ENCODE data around the gene KLHDC8B.

Gene KLHDC8B

DNA sequence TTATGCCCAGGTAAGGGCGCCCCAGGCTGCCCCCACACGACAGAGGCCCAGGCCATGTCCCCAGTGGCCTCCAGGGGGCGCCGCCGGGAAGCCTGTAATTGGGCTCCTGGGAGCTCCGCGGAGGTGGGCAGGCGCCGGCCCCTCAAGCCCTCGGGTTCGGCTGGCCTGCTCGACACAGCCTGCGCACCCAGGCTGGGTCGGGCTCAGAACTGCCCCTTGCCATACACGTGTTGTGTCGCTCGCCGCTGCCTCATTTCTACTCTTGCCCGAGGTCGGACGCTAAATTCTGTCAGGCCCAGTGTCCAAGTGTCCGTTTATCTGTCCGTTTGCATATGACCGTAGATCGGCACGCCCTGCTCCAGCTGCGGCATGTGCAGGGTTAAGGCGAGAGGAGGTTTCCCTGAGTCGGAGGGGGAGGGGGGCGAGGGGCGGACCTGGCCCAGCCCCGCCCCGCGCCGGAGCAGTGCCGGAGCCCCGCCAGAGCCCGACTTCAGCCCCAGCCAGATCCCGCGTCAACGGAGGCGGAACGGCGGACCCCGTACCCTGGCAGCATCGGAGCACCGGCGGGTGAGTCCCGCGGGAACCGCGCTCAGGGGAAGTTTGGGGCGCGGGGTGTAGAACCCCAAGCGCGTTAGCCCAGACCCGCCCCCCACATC, at the start of gene KLHDC8B:
TSS of gene KLHDC8B (plus strand) at position 480 of the 656 bp plus-strand sequence. CDS start 1,172 bp downstream, outside the sequence.
- peak; percentile 69 to 83 for DNase-seq (ENCODE audit: low read depth in 2 of 2)

DNA sequence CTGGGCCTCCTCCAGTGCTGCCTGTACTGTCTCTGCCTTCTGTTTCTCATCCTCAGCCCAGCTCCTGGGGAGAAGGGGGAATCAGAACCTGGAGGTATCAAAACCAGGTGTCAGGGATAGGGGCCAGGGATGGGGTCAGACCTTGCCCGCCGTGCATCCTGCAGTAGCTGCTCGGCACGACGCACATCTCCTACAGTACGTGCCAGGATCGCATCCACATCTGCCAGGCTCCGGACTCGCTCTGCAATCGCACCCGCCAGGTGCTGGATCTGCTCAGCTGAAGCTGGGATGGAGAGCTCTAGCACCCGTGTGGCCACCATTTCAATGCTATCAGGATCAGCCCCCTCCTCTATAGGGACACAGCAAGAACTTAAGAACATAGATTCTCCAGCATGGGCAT, 49.4 kb upstream of the KLHDC8B start:
- DNase-seq (ENCODE audit: low read depth in 2 of 2): no peak

DNA sequence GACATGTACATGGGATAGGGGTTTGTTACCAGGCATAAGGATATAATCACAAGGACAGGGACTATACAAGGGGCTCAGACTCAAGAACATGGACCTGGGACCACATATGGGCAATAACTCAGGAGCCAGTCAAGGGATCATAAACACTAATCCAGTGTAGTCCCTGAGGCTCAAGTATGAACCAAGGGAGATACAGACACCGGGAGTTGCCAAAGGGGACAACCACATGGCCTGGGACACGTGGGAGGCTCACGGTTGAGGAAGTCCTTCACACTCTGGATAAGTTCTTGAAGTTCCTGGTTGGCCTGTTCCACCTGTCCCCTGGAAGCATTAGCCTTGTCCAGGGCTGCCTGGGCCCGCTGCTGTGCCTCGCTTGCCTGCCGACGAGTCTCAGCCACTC, 48.9 kb upstream of the KLHDC8B start:
- DNase-seq (ENCODE audit: low read depth in 2 of 2): no peak

DNA sequence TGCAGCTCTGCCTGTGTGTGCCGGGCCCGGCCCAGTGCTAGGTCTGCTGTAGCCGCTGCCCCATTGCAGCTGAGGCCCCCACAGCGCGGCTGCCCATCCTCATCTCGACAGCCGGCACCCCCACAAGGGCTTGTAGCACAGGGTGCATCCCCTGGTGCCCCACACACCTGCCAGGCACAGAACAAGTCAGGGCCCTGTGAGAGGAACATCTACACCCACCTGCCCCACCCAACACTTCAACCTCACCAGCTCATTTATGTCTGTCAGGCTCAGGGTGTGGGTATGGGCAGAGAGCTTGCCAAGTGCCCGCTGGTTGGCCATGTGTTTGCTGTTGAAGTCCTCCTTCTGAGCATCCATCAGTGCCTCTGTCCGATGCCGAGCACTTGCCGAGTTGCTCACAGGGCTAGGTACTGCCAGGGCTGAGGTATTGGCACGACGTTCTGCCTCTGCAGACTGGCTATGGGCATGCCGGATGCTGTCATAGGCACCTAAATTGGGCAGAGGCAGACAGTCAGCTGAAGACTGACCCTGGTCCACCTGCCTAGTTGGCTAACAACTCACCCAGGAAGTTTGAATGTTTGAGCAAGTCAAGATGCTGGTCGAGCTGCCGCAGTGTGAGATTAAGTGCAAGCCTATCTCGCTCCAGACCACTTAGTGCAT, 48.4 kb upstream of the KLHDC8B start:
- no peak for DNase-seq (ENCODE audit: low read depth in 2 of 2)

DNA sequence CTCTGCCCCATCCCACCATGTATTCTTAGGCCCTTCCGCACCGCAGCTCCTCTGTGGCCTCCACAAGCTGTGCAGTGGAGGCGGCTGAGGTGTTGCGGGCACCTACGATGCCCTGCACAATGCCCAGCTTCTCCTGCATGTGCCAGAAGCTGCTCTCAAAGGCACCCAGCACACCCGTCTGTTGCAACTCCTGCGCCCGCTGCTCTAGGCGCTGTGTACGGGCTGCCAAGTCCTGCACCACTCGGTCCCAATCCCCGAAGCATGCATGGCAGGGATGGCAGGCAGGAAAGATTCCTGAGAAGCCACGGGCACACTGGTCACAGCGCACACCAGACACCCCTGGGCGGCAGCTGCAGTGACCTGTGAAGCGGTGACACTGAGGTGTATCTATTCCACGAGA, 47.7 kb upstream of the KLHDC8B start:
- no peak for DNase-seq (ENCODE audit: low read depth in 2 of 2)

DNA sequence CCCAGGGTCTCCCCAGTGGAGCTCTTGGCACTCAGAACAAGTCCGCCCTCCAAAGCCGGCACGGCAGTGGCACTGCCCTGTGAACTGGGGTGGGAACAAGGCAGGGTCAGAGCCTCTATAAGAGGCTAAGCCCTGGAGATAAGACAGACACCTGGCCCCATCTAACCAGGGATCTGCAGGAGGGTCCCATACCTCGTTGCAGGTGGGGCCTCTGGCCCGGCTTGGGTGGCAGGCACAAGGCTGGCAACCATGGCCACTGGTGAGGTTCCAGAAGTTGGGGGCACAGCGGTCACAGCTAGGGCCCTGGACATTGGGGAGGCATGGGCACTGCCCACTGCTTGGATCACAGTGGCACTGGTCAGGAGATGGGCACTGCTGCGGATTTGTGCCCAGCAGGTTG, 47.2 kb upstream of the KLHDC8B start:
- DNase-seq (ENCODE audit: low read depth in 2 of 2): no peak

DNA sequence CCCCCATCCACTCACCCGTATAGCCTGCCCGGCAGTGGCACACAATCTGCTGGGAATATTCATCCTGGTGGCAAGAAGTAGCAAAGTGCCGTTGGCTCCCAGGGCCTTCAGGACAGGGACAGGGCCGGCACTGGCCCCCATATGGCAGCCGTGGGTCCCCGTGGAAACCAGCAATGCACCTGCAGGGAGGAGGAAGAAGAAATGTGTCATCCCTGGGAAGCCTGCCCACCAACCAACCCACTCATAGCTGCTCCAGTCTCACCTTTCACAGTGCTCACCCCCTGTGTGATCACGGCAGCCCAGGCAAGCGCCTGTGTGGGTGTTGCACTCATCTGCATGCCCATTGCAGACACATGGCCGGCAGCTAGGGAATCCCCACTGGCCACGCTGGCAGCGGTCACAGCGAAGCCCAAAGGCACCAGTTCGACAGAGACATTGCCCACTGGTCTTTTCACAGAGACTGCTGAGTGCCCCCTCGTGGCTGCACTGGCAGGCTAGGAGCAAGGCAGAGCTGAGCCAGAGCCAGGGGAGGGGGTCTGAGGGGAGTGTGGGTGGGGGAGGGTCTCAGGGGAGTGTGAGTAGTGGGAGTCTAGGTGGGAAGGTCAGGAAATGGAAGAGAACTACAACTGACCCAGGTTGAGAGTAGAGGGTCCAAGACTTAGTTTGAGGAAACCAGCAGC, 46.3 kb upstream of the KLHDC8B start:
- no peak for DNase-seq (ENCODE audit: low read depth in 2 of 2)

DNA sequence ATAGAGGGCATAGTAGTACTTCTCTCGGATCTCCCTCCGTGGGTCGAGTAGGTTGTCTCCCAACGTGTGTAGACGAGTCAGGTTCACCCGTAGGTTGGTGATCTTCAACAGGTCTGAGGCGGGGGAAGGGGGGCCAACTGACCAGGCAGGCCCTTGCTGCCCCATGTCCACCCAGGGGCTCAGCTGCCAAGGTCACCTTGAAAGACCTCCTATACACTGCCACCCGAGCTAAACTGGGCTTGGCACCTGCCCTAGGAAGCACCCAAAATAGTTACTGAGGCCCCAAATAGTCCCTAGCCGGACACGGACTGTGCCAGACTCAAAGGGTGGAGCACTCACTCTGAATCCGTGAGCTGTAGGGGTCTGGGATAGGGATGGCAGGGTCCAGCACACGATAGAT, 40.4 kb upstream of the KLHDC8B start:
- DNase-seq (ENCODE audit: low read depth in 2 of 2): no peak

DNA sequence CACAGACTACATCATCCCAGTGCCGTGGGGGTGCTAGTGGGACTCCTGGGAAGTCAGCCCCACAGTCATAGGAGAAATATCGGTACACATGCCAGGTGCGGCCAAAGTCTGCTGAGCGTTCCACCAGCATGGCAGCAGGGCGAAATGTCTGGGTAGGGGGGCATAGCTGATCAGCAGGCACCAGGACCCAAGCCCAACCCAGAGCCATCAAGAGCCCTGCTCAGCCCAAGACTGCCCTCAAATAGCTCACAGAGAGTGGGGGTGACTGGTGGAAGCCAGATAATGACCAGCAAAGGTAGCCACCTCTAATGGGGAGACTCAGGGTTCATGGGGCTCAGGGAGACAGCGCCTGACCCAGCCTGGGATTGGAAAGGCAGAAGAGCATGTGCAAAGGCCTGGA, 39.8 kb upstream of the KLHDC8B start:
- DNase-seq (ENCODE audit: low read depth in 2 of 2): no peak

DNA sequence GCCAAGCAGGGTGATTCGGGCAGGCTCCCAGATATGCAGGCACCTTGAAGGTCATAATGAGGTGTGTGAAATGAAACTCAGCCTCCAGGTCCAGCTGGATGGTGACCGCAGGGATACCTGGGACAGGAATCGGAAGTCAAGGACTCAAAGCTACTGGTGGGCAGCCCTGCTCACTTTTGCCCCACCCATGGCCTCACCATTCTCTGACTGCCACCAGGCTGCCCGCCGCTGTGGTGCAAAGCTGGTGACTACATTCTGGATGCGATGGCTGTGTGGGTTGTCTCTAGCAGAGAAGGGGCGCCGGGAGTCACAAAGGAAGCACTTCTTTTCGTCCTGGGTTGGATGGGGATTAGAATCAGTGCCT, 39.3 kb upstream of the KLHDC8B start:
- DNase-seq (ENCODE audit: low read depth in 2 of 2): no peak

DNA sequence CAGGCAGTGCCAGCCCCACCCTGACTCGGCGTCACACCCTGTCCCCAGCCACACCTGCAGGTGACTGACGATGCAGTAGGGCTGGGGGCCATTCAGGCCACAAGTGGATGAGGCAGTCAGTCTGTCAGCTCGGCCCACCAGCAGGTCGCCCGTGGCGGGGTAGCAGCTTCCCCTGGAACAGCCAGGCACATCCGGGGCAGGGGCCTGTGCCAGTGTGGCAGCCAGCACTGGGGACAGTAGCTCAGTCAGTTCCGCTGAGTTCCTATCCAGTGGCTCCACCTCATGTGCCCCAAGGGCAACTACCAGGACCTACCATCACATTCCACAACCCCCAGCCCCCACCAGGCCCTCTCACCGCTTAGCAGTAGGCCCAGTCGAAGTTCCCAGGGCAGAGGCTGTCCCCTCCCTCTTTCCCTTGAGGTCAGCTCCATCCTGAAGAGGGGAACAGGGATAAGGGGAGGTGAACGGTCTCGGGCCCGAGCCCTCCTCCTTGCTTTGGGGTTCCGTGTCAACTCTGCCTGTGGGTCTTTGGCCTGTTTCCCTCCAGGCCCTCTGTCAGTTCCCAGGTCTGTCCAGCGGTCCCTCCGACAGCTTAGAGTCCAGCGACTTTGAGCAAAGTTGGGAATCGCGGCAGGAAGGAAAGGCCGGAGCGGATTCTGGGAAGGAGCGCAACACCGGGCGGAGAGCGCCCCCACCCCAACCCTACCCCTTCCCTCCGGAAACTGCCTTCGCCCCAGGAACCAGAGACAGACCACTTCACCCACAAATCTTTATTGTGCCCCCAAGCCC, 38.8 kb upstream of the KLHDC8B start, which contains the start of gene LAMB2:
TSS of gene LAMB2 (minus strand) at position 614 of the 789 bp plus-strand sequence. CDS start at position 431, 183 bp downstream.
- DNase-seq (ENCODE audit: low read depth in 2 of 2): no peak

DNA sequence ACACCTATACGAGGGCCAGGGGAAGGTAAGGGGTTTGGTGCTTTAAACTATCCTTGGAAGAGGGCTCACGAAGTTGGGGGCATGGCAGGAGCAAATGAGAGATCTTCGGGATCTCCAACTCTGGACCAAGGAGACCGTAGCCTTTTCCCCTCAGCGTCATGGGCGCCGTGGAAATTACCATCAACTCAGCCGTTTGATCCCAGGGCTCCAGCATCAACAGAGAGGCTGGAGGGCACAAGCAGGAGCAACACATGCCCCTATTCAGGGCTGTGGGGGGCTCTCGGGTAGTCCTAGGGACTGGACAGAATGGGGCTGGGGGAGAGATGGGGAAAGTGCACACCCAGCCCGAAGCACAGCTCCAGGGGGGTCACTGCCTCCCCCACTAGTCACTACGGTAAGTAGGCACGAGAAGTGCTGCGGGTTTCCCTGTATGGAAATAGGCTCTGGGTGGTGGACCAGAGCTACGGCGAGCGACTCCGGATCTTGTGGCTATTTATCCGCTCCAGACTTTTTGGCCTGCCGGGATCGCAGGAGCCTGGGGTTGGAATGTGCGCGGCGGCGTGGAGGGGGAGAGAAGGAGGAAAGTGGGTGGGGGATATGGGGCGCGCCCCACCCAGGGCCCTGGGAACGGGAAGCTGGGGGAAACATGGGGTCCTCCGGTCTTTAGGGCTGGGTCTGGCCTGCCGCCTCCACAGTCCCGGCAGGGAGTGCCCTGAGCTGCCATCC, 38.0 kb upstream of the KLHDC8B start:
- DNase-seq (ENCODE audit: low read depth in 2 of 2): no peak

DNA sequence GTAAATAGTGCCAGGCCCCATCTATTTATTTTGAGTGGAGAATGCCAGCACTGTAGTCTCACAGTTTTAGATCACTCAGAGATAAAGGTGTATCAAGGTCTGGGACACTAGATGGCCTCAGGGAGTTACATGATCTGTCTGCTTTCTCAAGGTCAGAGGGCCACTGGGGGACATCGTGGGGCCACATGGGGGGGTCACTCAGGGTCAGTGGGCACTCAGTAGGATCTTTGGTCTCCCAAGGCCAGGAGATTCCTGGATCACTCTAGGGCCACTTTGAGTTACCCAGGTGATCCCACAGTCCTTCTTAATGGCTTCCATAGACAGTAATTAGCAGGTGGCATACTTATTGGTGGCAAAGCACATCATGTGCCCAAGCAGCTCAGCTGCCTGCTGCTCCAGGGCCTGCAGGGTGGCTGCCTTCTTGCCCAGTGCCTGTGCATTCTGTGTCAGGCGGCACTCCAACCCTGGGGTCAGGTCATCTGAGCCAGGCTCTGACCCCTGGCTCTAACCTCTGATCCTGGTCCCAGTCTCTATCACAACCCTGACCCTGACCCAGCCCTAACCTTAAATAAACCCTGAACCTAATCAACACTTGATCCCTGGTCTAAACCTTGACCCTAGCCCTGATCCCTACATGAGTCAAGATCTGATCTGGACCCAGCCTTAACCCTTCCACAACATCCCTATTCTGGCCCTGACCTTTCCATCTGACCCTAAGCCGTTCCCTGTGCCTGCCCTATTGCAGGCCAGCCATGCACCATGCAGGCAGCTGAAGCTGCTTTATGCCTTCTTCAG, 36.7 kb upstream of the KLHDC8B start:
- DNase-seq (ENCODE audit: low read depth in 2 of 2): no peak

DNA sequence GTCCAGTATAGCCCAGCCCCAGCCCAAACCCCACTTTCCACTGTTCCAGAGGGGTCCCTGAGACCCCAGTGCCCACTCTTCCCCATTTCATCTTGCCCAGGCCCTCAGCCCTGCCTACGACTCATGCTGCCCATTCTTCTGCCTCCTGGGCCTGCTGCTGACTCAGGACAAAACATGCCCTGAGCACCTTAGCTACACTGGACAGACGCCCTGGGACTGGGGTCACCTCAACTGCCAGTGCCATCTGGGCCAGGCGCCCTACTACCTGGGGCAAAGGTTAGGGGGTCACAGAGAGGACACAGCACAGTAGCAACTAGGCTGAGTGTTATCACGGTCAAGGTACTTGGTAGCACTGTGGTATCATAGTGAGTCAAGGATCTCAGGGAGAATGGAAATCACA, 35.9 kb upstream of the KLHDC8B start:
- DNase-seq (ENCODE audit: low read depth in 2 of 2): no peak

DNA sequence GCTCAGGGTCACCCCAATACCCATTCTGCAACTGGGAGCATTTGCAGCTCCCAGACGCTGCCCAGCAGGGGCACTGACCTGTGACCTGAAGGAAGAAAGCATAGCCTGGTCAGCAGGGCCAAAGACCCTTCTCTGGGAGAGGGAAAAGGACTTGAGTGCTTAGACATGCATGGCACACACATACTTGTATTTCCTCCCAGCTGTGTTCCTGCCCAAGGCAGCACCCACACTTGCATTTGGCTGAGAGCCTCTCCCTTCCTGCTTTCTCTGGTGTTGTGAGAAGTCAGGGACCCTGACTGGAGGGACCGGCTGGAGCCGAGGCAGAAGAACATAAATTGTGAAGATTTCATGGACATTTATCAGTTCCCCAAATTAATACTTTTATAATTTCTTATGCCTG, 31.3 kb upstream of the KLHDC8B start:
- DNase-seq (ENCODE audit: low read depth in 2 of 2): no peak

DNA sequence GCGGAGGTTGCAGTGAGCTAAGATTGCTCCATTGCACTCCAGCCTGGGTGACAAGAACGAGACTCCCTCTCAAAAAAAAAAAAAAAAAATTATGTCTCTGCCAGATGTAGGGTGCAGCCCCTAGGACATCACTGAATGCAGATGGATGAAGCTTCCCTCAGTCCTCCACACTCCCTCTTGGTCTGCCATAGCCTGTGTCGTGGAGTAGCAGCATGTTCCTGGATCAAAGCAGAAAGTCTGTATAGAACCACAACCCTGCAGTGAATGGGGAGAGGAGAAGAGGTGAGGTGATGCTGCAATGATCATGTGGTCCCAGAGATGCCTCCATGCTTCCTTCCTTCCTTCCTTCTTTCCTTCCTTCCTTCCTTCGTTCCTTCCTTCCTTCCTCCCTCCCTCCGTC, 23.2 kb upstream of the KLHDC8B start:
- no peak for DNase-seq (ENCODE audit: low read depth in 2 of 2)

DNA sequence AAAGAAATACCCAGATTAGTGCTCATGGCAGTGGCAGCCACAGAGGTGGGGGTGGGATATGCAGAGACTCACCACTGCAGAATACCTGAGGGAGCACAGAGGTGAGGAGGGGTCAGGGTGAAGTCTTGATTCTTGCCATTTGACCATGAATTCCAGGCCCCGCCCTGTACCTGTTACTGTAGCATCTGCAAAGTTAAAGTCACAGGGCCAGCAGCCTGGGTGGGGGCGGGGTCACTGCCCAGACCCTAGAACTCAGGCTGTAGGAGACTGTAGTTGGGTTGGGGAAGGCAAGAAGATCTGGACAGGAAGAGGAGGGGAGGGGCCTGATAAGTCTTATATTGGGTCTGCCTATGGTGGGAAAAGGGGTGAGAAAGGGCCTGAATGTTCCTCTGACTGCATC, 19.8 kb upstream of the KLHDC8B start:
- DNase-seq (ENCODE audit: low read depth in 2 of 2): no peak

DNA sequence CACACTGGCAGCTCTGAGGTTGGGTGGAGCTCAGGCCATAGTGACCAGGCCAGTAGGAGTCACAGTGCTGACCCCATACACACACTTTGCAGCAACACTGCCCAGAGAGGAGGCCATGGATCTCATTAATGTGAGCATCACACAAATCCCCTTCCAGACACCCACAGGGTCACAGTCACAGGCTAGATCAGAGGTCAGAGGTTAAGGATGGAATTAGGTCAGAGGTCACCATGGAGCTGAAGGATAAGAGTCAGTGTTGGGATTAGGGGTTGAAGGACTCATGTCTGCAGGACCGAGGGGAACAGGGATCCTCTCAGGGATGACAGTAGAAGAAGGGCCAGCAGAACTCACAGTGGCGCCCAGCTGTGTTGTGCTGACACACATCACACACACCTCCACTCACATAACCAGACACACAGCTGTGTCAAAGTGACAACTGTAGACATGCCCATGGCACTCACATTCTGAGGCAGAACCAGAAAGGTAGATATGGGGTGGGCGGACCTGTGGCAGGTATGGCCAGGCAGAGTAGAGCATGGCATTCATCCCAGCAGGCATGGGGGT, 18.0 kb upstream of the KLHDC8B start:
- DNase-seq (ENCODE audit: low read depth in 2 of 2): no peak

DNA sequence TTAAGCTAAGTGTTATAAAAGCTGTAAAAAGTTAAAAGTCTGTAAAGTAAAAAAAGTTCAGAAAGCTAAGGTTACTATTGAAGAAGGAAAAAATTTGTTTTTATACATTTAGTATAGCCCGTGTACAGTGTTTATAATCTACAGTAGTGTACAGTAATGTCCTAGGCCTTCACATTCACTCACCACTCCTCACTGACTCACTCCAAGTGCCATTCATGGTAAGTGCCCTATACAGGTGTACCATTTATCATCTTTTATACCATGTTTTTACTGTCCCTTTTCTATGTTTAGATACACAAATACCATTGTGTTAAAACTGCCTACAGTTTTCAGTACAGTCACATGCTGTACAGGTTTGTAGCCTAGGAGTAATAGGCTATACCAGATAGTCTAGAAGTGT, 14.1 kb upstream of the KLHDC8B start:
- no peak for DNase-seq (ENCODE audit: low read depth in 2 of 2)

DNA sequence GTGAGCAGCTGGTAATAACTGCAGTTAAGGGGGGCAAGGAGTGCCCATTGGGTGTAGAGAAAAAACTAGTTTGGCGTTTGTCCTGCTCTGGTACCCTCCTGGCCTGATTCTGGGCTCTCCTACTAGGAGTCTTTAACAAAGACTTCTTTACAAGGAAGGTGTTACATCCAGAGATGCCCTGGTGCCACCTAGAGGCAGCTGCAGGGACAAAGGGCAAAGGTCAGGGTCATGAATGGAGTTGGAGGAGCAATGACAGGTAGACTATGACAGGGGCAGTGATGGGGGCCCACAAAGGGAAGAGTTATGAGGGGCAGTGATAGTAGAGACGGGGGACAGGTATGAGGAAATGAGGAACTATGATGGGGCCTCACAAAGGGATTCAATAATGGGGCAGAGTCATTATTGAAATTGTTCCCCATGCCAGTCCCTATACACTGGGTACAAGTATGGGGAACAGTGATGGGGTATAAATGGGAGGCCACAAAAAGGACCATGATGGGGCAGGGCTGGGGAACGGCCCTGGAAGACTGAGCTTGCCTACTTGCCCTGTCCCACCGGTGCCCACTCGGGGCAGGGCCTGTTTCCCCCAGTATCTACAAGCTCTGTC, 13.2 kb upstream of the KLHDC8B start:
- DNase-seq (ENCODE audit: low read depth in 2 of 2): peak; percentile 40 to 43

Measured in stimulated activated CD4-positive, alpha-beta T cell treated with anti-CD3 and anti-CD28 coated beads, Interleukin-15, amount 100 ng/mL, for 48 hours (primary cell).